ENCODE data around the gene RETREG1.
"Not testable (repeated sequence)": the region's sequence is repeated elsewhere in the genome, so short reads cannot be mapped to it uniquely, and the experiment has no call there.

Gene RETREG1, protein sequence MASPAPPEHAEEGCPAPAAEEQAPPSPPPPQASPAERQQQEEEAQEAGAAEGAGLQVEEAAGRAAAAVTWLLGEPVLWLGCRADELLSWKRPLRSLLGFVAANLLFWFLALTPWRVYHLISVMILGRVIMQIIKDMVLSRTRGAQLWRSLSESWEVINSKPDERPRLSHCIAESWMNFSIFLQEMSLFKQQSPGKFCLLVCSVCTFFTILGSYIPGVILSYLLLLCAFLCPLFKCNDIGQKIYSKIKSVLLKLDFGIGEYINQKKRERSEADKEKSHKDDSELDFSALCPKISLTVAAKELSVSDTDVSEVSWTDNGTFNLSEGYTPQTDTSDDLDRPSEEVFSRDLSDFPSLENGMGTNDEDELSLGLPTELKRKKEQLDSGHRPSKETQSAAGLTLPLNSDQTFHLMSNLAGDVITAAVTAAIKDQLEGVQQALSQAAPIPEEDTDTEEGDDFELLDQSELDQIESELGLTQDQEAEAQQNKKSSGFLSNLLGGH

GRCh38 chr5:16616536-16617273, at the start of gene RETREG1:
TSS of gene RETREG1 (minus strand) at chr5:16616997. CDS start at chr5:16616971, 26 bp downstream.
- DNase-seq = no peak

- no peak for DNase-seq
Measured at GRCh38 chr5:16666130-16666882, 49.5 kb upstream of the RETREG1 start.

DNA sequence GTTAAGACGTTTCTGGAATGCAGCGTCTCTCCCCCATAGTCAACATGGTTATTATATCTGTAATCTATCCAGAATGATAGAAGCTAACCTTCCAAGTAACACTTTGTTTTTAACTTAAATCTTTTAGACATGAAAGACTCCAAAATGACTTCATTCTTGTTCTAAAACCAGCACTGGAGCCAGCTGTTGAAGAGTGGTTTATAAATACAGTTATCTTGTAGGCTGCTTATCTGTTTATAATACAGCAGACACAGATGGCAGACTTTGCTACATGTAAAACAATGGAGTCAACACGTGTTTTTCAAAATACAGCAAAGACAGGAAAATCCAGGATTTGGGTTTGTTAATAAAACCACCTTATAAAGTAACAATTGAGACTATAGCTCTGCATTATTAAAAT, 48.8 kb upstream of the RETREG1 start:
- DNase-seq = no peak

DNA sequence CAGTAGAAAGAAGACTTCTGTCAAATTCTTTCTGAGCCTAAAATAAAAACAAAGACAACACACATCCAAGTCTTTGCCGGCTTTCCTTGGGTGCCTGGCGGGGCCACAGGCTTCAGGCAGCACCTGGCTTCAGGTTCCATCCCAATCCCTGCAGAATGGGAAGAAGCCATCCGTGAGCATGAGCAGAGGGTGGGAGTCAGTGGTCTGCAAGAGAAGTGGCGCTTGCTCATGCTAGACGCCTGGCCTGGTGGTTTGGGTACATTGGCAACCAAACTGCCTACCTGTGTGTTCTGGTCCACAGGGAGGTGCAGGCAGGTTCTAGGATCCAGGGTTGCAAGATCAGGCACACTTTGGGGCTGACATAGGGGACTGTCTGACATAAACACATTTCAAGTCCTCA, 47.6 kb upstream of the RETREG1 start:
- no peak for DNase-seq

DNA sequence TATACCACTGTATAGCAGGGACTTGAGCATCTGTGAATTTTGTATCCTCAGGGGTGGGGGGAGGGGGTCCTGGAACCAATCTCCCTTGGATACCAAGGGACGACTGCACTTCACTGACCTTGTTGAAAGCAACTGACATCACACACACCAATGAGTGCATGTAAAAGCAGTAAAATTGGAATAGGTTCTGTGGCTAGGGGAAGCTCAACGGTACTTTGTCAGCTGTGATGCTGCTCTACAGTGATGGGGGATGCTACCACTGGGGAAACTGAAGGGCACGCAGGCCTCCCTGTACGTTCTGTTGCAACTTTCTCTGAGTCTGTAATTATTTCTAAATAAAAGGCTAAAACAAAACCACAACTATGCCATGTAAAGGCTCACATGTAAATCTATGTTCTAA, 47.0 kb upstream of the RETREG1 start:
- no peak for DNase-seq

GRCh38 chr5:16661713-16662112, 44.9 kb upstream of the RETREG1 start:
- no peak for DNase-seq

DNA sequence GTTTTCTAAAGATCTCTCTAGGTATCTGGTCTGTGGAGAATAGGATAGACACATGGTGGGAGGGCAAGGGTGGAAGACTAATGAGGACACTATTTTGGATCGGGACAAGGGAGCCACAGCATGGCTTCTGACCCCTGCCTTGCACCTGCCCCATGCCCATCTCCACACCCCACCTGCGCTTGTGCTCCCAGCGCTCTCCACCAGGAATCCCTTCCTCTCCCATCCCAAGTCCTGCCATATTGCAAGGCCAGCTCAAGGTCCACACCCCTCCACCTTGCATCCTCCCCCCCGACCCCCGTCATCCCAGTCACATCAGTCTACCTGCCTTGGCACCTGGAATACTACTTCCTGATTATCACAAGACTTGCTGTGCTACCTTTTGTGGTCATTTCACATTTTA, 44.2 kb upstream of the RETREG1 start:
- DNase-seq = no peak

DNA sequence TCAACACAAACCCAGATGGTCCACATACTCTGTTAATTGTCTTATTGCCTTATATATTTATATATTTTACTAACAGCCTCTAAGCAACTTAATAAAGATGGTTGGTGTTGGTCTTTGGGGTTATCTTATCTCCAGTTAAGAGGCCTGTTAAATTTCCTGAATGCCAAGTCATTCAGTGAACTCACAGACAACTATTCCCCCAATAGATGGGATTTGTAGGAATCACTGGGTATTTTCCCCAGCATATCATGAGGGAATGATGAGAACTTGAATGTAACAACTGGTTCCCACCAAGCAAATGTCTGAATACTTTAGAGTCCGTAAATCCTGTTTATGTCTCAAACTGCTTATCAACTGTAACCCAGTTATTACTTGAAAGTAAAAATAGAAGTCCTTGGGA, 42.7 kb upstream of the RETREG1 start:
- DNase-seq = no peak

GRCh38 chr5:16656561-16657191, 39.9 kb upstream of the RETREG1 start:
- DNase-seq = no peak

DNA sequence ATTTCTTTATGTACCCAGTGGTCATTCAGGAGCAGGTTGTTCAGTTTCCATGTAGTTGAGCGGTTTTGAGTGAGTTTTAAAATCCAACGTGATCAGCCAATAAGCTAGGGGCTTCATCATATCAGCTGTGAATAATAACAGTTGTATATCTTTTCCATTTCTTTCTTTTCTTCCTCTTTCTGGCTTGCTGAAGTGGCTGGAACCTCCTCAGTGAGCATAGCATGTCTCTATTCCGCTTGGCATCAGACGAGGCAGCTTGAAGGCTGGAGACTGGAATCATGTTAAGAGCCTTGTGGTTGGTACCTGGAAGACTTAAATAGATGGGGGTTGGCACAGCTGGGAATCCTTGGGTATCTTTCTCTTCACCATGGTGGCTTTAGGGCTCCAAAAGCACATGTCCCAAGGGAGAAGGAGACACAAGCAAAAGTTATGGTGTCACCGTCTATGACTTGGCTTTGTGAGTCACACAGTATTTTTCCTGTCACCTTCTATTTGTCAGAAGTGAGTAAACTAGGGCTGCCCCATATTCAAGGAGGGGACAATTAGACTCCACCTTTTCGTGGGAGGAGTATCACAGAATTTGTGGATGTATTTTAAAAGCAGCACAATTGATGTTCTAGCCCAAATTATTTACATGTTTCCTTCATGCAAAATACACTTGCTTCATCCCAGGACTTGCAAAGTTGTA, 38.0 kb upstream of the RETREG1 start:
- no peak for DNase-seq

- DNase-seq = not testable (repeated sequence)
Measured at GRCh38 chr5:16648739-16649138, 31.9 kb upstream of the RETREG1 start.

GRCh38 chr5:16644301-16644889, 27.6 kb upstream of the RETREG1 start:
- no peak for DNase-seq

GRCh38 chr5:16642867-16643266, 26.1 kb upstream of the RETREG1 start:
- no peak for DNase-seq

DNA sequence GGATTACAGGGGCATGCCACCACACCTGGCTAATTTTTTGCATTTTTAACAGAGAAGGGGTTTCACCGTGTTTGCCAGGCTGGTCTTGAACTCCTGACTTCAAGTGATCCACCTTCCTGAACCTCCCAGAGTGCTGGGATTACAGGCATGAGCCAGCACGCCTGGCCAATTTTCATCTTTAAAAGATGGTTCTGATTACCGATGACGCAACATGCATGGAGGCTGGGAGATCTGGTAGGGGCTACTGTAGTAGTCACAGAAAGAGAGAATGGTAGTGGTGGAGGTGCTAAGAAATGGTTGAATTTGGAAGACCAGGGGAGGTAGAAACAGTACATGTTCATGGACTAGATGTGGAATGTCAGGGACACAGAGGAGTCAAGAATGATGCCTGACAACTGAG, 22.4 kb upstream of the RETREG1 start:
- no peak for DNase-seq

GRCh38 chr5:16628376-16628775, 11.6 kb upstream of the RETREG1 start:
- peak; percentile 72 for DNase-seq

- DNase-seq = no peak
Measured at GRCh38 chr5:16626696-16627264, 10.0 kb upstream of the RETREG1 start.

GRCh38 chr5:16625096-16625495, 8.3 kb upstream of the RETREG1 start:
- DNase-seq = no peak

DNA sequence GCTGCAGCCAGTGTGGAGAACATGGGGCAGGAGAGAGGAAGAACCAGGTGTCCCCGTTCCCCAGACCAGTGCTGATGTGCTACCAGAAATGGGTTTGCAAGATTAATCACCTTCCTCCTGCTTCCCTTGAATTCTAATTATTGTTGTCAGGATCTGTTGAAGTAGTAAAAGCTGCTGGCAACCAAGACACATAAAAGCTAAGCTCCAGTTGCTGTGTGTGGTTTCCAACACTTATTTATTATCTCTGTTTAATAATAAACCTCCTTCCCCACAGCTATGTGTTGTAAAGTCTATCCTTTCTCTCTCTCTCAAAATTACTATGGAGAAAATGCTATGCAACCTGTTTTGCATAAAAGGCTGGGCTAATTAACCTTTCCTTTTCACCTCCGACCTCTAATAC, 2.3 kb upstream of the RETREG1 start:
- no peak for DNase-seq

- no peak for DNase-seq
Measured at GRCh38 chr5:16618138-16618897, 1.5 kb upstream of the RETREG1 start.

GRCh38 chr5:16617274-16617968, 624 bp upstream of the RETREG1 start:
- no peak for DNase-seq

All from NCI-H1694 (cell line).